ENCODE results near the gene RAB7B.

- TF ChIP-seq POLR2A (IDR thresholded peaks at IDR 0.05; ENCODE audit: borderline replicate concordance, extremely low read depth, insufficient read depth, insufficient read length), result no peak
- TF ChIP-seq CTCF (IDR thresholded peaks at IDR 0.05 in 2 of 3, conservative IDR thresholded peaks at IDR 0.05 in 1 of 3; ENCODE audit: borderline replicate concordance in 1 of 3, insufficient read depth in 1 of 3, low read depth in 2 of 3, low read length in 2 of 3), result no peak
- no peak for TF ChIP-seq SRF (IDR thresholded peaks at IDR 0.05; ENCODE audit: low read depth)
- no peak for TF ChIP-seq ZNF274 (IDR thresholded peaks at IDR 0.05; ENCODE audit: low read depth, low read length)
- no peak for TF ChIP-seq EZH2phosphoT487 (IDR thresholded peaks at IDR 0.05; ENCODE audit: borderline replicate concordance)
- TF ChIP-seq SIN3A (IDR thresholded peaks at IDR 0.05; ENCODE audit: low read depth), result no peak
- no peak for TF ChIP-seq MAX (IDR thresholded peaks at IDR 0.05)
- TF ChIP-seq JUND (IDR thresholded peaks at IDR 0.05), result no peak
- TF ChIP-seq REST (IDR thresholded peaks at IDR 0.05; ENCODE audit: low read depth), result no peak
- no peak for TF ChIP-seq ZBTB33 (IDR thresholded peaks at IDR 0.05; ENCODE audit: extremely low read depth, insufficient replicate concordance, low read length)
- TF ChIP-seq EZH2 (IDR thresholded peaks at IDR 0.05), result no peak
Measured at GRCh38 chr1:205949753-205950152, 53.4 kb downstream of the RAB7B start.
